Neural cell (in vitro differentiated cells): Measurements from ENCODE around the gene ATXN7L1. TPM values are rescaled to one million over a fixed set of nuclear protein-coding genes. Genes with fewer than 3 reads are reported as not detected.
"Not testable (repeated sequence)": the region's sequence is repeated elsewhere in the genome, so short reads cannot be mapped to it uniquely, and the experiment has no call there.

Experiments used
- H2AFZ ChIP-seq: fragments of 200-600, 300-800 bp; sonication (generic), shearing (Covaris generic); 2 replicates; pipeline ENCODE4 v1.6.0; 2014; ENCODE audit warnings: low read depth, mild to moderate bottlenecking, antibody characterized with exemption, low read length, moderate library complexity
- H3F3A ChIP-seq: fragments of 200-600 bp; shearing (Covaris generic); 2 replicates; pipeline ENCODE4 v1.6.1; 2016; ENCODE audit warnings: mild to moderate bottlenecking, moderate library complexity, mixed read lengths, antibody characterized with exemption, low read length; ENCODE audit not compliant: insufficient read depth, poor library complexity, severe bottlenecking
- H3K27ac ChIP-seq: fragments of 200-600, 300-800 bp; sonication (generic), shearing (Covaris generic); 2 replicates; pipeline ENCODE4 v1.5.1; 2014; ENCODE audit warnings: mild to moderate bottlenecking, low read length, moderate library complexity
- H3K27me3 ChIP-seq: fragments of 300-800, 200-600 bp; sonication (generic), shearing (Covaris generic); 2 replicates; pipeline ENCODE4 v1.6.0; 2014; ENCODE audit warnings: mild to moderate bottlenecking, low read depth, low read length, moderate library complexity; ENCODE audit not compliant: insufficient read depth
- H3K36me3 ChIP-seq: fragments of 300-800, 200-600 bp; sonication (generic), shearing (Covaris generic); 2 replicates; pipeline ENCODE4 v1.5.1; 2014; ENCODE audit warnings: mild to moderate bottlenecking, antibody characterized with exemption, low read length, moderate library complexity; ENCODE audit not compliant: insufficient read depth
- H3K4me2 ChIP-seq: fragments of 300-800, 200-600 bp; sonication (generic), shearing (Covaris generic); 2 replicates; pipeline ENCODE4 v1.6.0; 2014; ENCODE audit warnings: mild to moderate bottlenecking, low read length
- H3K4me3 ChIP-seq: fragments of 300-800, 200-600 bp; sonication (generic), shearing (Covaris generic); 2 replicates; pipeline ENCODE4 v1.5.1; 2014; ENCODE audit warnings: mild to moderate bottlenecking, low read length, moderate library complexity
- H3K79me2 ChIP-seq: fragments of 200-600 bp; shearing (Covaris generic); replicated peaks from 2 replicates; pipeline ENCODE4 v1.6.0; 2014; ENCODE audit warnings: mild to moderate bottlenecking, low read length, moderate library complexity; ENCODE audit not compliant: insufficient read depth
- H3K9ac ChIP-seq: fragments of 300-800, 200-600 bp; sonication (generic), shearing (Covaris generic); 2 replicates; pipeline ENCODE4 v1.6.1; 2016; ENCODE audit warnings: mild to moderate bottlenecking, low read length, mixed read lengths
- H3K9me2 ChIP-seq: fragments of 200-600 bp; shearing (Covaris generic); 2 replicates; pipeline ENCODE4 v1.6.1; 2016; ENCODE audit warnings: mild to moderate bottlenecking, low read length, mixed read lengths; ENCODE audit not compliant: insufficient read depth
- H3K9me3 ChIP-seq: fragments of 200-600, 300-800 bp; sonication (generic), shearing (Covaris generic); 2 replicates; pipeline ENCODE4 v1.6.1; 2016; ENCODE audit warnings: mild to moderate bottlenecking, mixed run types, low read length, moderate library complexity, mixed read lengths
- H4K20me1 ChIP-seq: fragments of 200-600 bp; shearing (Covaris generic); 2 replicates; pipeline ENCODE4 v1.6.1; 2016; ENCODE audit warnings: mild to moderate bottlenecking, mixed run types; ENCODE audit not compliant: insufficient read depth
- CTCF ChIP-seq: fragments of 450-650 bp; IDR thresholded peaks from 2 replicates; pipeline ENCODE4 v1.5.1; 2014; ENCODE audit warnings: antibody characterized with exemption, mild to moderate bottlenecking, moderate library complexity; ENCODE audit not compliant: poor library complexity, severe bottlenecking
- EP300 ChIP-seq: fragments of 450-650 bp; conservative IDR thresholded peaks from 2 replicates; pipeline ENCODE4 v1.6.1; 2014; ENCODE audit warnings: antibody characterized with exemption, mild to moderate bottlenecking, moderate library complexity; ENCODE audit not compliant: poor library complexity, severe bottlenecking
- EZH2 ChIP-seq: fragments of 200-600, 300-800 bp; shearing (Covaris generic), sonication (generic); IDR thresholded peaks from 2 replicates; pipeline ENCODE4 v1.6.1; 2014; ENCODE audit warnings: antibody characterized with exemption, low read length, borderline replicate concordance, mild to moderate bottlenecking; ENCODE audit not compliant: insufficient read depth, poor library complexity, severe bottlenecking
- MXI1 ChIP-seq: fragments of 450-650 bp; conservative IDR thresholded peaks from 2 replicates; pipeline ENCODE4 v1.6.1; 2014; ENCODE audit warnings: antibody characterized with exemption, mild to moderate bottlenecking; ENCODE audit not compliant: poor library complexity, severe bottlenecking
- POLR2AphosphoS5 ChIP-seq: IDR thresholded peaks from 2 replicates; pipeline ENCODE4 v1.6.1; 2012
- RAD21 ChIP-seq: fragments of 450-650 bp; conservative IDR thresholded peaks from 2 replicates; pipeline ENCODE4 v1.6.1; 2014; ENCODE audit warnings: antibody characterized with exemption, mild to moderate bottlenecking, moderate library complexity
- REST ChIP-seq: IDR thresholded peaks from 2 replicates; pipeline ENCODE4 v1.6.1; 2012; ENCODE audit warnings: borderline replicate concordance
- SMC3 ChIP-seq: fragments of 450-650 bp; conservative IDR thresholded peaks from 2 replicates; pipeline ENCODE4 v1.6.1; 2014; ENCODE audit warnings: antibody characterized with exemption, mild to moderate bottlenecking, moderate library complexity; ENCODE audit not compliant: poor library complexity
- TAF1 ChIP-seq: IDR thresholded peaks from 2 replicates; pipeline ENCODE4 v1.6.1; 2012; ENCODE audit warnings: low read depth
- polyA plus RNA-seq: library from polyadenylated mRNA; depleted of rRNA; stranded (reverse); fragments of >200 nt; gene quantifications from 2 replicates; pipeline ENCODE4 v1.2.3, GENCODE V29; 2014

The ATXN7L1 gene
- polyA plus RNA-seq, 1 donor from 2014 or later, result 4.3 TPM

- H3K79me2 ChIP-seq, result no peaks in the 10 kb centered on the region
- H2AFZ ChIP-seq, result no peak overlapping the region
- no peaks in the 10 kb centered on the region for H3K27me3 ChIP-seq
- H3K9me3 ChIP-seq, result no peaks in the 10 kb centered on the region
- no peak overlapping the region for H3K27ac ChIP-seq
- H3K4me2 ChIP-seq, result no peak overlapping the region
- no peaks in the 10 kb centered on the region for H3K9me2 ChIP-seq
- no peaks in the 10 kb centered on the region for H3F3A ChIP-seq
- H3K4me3 ChIP-seq, result no peak overlapping the region
- H4K20me1 ChIP-seq, result no peaks in the 10 kb centered on the region
- H3K9ac ChIP-seq, result no peak overlapping the region
- H3K36me3 ChIP-seq, result no peaks in the 10 kb centered on the region
- TF ChIP-seq TAF1 (no peak), POLR2AphosphoS5 (no peak), REST (no peak), SMC3 (no peak), CTCF (no peak), RAD21 (no peak), MXI1 (no peak), EZH2 (no peak), EP300 (no peak)
Measured at GRCh38 chr7:105697753-105698152, 178.6 kb downstream of the ATXN7L1 start.

- not testable (repeated sequence) for H3K4me2 ChIP-seq, H3K27ac ChIP-seq, H3F3A ChIP-seq
Measured at GRCh38 chr7:105697169-105697568, 179.2 kb downstream of the ATXN7L1 start.

GRCh38 chr7:105693576-105693975, 182.8 kb downstream of the ATXN7L1 start:
- Histone ChIP-seq H3K9me3 (no peaks in the 10 kb centered on the region), H3K4me3 (no peak overlapping the region), H3K4me2 (no peak overlapping the region), H3F3A (no peaks in the 10 kb centered on the region), H3K9ac (no peak overlapping the region), H3K27ac (no peak overlapping the region), H3K79me2 (no peaks in the 10 kb centered on the region), H3K27me3 (no peaks in the 10 kb centered on the region), H2AFZ (no peak overlapping the region), H4K20me1 (no peaks in the 10 kb centered on the region), H3K9me2 (no peaks in the 10 kb centered on the region), H3K36me3 (no peaks in the 10 kb centered on the region)
- no peak for TF ChIP-seq MXI1
- TF ChIP-seq POLR2AphosphoS5, result no peak
- TF ChIP-seq CTCF, result no peak
- TF ChIP-seq REST, result no peak
- no peak for TF ChIP-seq SMC3
- TF ChIP-seq EP300, result no peak
- TF ChIP-seq EZH2, result no peak
- no peak for TF ChIP-seq TAF1
- no peak for TF ChIP-seq RAD21

More at GRCh38 chr7:105697169-105697568, 179.2 kb downstream of the ATXN7L1 start:
- H3K9me3 ChIP-seq, H3K79me2 ChIP-seq, H3K27me3 ChIP-seq, H3K36me3 ChIP-seq, H2AFZ ChIP-seq, H3K9me2 ChIP-seq, H3K9ac ChIP-seq, H4K20me1 ChIP-seq, H3K4me3 ChIP-seq: not testable (repeated sequence)
